HG03045 (cell line): Measurements from ENCODE around the gene TCP10L.
A peak's percentile ranks its signal among the peaks of the same experiment; 100 is the strongest.
"Not testable (repeated sequence)": the region's sequence is repeated elsewhere in the genome, so short reads cannot be mapped to it uniquely, and the experiment has no call there.

Experiments
- ATAC-seq: cut with Tn5 transposase; IDR thresholded peaks from one replicate; pipeline ENCODE4 v1.9.1; 2021; ENCODE audit warnings: mild to moderate bottlenecking, moderate library complexity; ENCODE audit not compliant: unreplicated experiment

TCP10L gene

DNA sequence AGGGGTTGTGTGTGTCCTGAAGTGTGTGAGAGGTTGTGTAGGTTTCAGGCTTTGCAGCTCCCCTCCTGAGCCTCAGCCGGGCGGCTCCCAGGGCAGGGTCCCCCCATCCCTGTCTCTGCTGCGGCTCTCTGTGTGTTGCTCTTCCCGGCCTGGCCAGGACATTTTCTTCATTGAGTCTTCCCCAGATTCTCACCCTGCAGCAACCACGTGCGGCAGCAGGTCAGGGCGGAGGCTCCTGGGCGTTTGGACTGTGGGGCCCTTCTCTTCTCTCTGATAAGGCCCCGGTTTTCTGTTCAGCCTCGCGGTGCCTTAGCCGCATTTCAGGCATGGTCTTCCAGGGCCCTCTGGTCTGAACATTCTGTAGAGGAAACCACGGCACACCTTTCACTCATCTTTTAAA is 1.8 kb upstream of the TCP10L start:
- ATAC-seq = no peak

DNA sequence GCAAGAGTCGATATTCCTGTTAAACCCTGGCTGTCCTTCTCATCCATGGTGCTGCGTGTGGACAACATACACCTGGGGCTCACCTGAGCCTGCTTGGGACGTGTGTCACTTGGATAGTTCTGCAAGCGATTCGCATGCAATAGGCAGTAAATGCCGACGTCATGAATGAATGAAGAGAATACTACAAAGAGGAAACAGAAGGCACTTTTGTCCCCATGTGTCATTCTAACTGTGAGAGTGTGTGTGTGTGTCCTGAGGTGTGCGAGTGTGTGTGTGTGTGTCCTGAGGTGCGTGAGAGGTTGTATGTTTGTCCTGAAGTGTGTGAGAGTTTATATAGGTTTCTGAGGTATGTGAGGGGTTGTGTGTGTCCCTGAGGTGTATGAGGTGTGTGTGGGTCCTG is 647 bp upstream of the TCP10L start:
- no peak for ATAC-seq

GRCh38 chr21:32584472-32584871 is 851 bp downstream of the TCP10L start:
- ATAC-seq = no peak

- no peak for ATAC-seq
Observed at GRCh38 chr21:32581732-32582131, 3.6 kb downstream of the TCP10L start.

DNA sequence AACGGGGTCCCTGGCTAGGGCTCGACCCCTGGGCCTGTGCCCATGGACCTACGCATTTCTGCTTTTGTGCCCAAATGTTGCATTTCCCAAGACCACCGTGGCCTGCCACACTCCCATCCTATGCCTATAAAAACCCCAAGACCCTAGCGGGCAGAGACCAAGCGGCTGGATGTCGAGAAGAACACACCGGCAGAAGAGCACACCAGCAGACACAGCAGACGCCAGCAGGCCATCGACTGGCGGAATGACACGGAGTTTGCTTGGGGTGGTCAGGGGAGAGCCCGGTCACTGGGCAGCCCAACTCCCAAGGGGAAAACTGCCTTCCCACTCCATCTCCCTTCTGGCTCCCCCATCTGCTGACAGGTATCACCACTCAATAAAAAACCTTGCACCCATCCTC is 4.4 kb downstream of the TCP10L start:
- ATAC-seq = no peak

DNA sequence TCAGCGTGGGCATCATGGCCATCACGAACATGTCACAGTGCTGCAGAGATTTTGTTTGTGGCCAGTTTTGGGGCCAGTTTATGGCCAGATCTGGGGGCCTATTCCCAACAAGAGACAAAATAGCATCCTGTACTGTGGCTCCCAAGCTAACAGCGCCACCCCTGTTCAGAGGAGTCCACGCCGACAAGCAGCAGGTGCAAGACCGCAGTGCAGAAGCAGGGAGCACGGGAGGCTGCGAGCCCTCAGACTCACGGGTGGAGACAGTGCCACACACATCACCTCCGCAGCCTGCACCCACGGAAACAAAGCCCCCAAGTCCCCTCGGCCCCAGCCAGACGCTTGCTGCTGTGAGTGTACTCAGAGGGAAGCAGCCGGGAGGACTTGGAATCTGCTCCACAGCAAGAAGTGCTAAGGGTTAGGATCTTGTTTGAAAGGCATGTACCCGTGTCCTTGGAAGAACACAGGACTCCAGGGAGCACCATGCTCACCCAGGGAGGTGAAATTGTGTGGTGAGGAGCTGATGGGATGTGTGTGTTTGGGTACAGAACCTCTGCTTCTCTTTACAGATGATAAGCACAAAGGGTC is 7.1 kb downstream of the TCP10L start:
- ATAC-seq = no peak

DNA sequence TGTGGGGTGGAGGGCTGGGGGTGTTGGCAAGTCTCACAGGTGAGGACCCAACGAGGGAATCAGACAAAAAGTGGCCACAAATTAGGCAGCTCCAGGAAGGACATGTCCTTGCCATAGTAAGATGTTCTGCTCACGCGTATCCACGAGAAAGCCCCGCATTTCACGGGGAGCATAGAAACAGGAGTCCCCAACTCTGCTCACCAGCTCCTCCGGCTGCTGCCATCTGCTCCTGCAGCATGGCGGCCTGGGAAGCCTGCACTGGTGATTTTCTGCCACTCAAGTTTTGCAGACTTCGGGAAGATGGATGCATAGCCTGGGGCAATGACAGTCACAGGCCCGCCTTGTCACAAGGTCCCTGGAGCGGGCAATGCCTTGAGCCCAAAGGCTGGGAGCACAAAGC is 9.3 kb downstream of the TCP10L start:
- no peak for ATAC-seq

DNA sequence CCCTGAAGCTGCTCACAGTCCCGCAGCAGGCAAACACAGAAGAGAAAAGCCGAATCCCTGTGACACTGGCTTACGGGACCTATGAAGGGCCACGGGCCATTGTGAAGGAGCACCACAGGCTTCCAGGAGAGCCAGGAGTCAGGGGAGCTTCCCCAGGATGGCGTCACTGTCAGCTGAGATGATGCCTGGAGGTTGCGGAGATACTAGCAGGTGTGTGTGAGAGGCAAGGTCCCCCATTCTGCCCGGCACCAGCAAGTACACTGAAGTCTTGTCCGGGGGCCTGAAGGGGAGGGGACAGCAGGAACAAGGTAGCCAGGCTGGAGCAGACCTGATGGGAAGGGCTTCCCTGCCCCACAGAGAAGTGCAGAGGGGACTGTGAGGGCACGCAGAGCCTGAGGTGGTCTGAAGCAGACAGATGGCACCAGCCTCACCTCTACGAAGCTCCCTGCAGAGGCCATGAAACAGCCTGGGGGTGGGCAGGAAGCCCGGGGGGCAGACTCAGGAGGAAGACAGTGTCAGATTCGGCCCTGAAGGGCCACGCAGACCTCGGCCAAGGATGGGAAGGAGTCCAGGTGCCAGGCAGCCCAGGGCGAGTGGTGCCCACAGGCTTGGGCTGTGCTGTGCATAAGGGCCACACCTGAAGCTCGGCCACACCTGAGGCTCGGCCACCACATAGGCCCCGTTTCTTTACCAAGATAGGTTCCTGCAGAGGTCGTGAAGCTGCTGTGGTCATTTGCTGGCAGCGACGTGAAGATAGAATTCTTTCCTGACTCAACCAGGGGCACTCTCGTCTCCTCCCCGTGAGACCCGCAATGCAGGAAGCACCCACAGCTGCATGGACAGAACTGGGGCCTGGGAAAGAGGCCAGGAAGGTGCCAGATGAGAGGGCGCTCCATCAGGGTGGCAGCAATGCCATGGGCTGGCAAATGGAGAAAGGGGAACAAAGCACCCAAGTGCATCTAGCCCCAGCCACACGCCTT is 10.1 kb downstream of the TCP10L start:
- no peak for ATAC-seq

- no peak for ATAC-seq
Observed at GRCh38 chr21:32572574-32573420, 12.5 kb downstream of the TCP10L start.

DNA sequence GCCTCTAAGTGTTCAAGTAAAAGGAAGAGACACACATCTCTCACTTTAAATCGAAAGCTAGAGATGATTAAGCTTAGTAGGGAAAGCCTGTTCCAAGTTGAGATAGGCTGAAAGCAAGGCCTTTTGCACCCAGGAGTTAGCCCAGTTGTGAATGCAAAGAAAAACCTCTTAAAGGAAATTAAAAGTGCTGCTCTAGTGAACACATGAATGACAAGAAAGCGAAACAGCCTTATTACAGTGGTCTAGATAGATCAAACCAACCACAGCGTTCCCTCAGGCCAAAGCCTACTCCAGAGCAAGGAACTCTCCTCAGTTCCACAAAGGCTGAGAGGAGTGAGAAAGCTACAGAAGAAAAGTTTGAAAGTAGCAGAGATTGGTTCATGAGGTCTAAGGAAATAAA is 14.9 kb downstream of the TCP10L start:
- ATAC-seq = no peak

- peak; percentile 74 for ATAC-seq
Observed at GRCh38 chr21:32569261-32570230, 15.8 kb downstream of the TCP10L start.

DNA sequence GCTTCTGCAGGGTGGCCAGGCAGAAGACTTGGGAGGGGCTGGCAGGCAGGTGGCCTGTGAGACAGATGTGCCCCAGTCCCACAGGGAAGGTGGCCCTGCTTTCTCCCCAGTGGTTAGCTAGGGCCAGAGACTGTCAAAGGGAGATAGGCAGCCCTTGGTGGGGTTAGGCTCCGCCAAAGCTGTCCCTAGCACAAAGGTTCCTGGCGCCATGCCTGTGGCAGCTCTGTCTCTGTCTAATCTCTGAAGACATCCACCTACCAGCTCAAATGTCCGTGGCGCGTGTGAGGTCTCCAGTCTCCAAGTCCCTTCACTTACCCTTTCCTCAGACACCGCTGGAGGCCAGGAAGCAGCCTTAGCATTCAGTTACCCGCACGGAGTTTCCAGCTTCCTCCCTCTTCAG is 17.7 kb downstream of the TCP10L start:
- no peak for ATAC-seq

DNA sequence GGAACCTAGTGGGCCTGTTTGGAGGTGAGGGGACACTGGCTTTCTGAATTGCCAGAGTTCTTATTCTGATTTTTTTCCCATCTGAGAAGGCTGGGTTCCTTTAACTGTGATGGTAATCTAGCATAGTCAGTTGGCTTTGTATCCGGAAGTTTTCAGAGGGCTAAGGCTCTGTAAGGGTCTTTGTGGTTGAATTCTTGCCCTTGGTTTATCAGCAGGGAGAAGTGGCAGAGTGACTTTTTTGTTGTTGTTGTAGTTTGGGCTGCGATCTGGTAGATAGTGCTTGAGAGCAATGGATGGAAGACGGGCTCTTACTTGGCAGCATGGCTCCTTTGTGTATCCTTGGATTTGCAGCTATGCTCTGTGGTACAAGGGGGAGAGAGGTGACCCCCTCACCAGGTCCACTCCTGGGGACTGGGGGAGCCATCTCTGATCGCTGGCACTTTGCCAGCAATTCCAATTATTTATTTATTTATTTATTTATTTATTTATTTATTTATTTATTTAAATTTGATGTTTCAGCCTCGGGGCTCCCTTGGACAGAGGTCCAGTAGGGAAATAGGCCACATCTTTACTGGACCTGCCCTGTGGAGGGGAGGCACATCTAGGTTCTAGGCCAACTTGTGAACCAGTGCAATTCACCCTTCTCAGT is 18.5 kb downstream of the TCP10L start:
- ATAC-seq = no peak

GRCh38 chr21:32565856-32566465 is 19.4 kb downstream of the TCP10L start:
- ATAC-seq = no peak

DNA sequence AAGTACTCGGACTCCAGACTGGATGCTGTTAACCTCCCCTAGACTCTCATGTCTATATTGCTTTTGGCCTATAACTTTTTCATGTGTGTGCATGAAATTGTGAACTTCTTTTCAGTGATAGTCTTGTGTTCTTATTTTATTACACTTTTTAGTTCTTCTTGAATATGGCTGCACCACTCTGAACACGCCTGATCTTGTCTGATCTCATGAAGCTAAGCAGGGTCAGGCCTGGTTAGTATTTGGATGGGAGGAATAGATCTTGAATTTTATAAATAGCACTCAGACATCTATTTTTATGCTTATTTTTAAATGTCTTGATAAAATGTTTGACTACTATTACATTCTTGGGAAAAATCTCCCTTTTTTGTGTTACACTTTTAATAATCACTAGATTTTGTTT is 22.4 kb downstream of the TCP10L start:
- no peak for ATAC-seq

GRCh38 chr21:32562426-32562825 is 22.9 kb downstream of the TCP10L start:
- ATAC-seq = no peak

GRCh38 chr21:32561476-32561875 is 23.8 kb downstream of the TCP10L start:
- not testable (repeated sequence) for ATAC-seq

- no peak for ATAC-seq
Observed at GRCh38 chr21:32560896-32561295, 24.4 kb downstream of the TCP10L start.

DNA sequence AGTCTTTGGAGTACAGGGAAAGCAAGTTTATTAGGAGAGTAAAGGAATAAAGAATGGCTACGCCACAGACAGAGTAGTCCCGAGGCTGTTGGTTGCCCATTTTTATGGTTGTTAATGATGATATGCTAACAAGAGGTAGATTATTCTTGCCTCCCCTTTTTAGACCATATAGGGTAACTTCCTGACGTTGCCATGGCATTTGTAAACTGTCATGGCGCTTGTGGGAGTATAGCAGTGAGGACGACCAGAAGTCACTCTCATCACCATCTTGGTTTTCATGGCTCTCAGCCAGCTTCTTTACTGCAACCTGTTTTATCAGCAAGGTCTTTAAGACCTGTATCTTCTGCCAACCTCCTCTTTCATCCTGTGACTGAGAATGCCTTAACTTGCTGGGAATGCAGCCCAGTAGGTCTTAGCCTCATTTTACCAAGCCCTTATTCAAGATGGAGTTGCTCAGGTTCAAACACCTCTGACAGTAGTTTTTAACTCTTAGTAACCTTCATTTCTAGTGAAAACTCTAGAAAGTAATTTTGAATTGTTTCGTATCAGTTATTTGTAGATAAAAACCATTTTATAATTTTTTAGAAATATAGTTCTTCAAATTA is 26.2 kb downstream of the TCP10L start:
- ATAC-seq = no peak
